CD4-positive, alpha-beta T cell (primary cell): ENCODE measurements around the gene MBNL1. TPM values are rescaled to one million over a fixed set of nuclear protein-coding genes. Genes with fewer than 3 reads are reported as not detected.
A peak's percentile ranks its signal among the peaks of the same experiment; 100 is the strongest.

Source experiments
- ATAC-seq: fragments of 200-7000 bp; cut with Tn5 transposase; one replicate; pipeline ENCODE4 v1.10.0; 2022; ENCODE audit warnings: mild to moderate bottlenecking; ENCODE audit not compliant: poor library complexity
- CTCF ChIA-PET: fragments of 350-600 bp; sonication (Branson Sonifier 250); formaldehyde crosslinking; loops from one replicate; lab custom pipeline; 2021; ENCODE audit warnings: antibody characterized with exemption, inconsistent platforms; lab: Charles Lee
- POLR2A ChIA-PET: fragments of 350-600 bp; sonication (Branson Sonifier 250); formaldehyde crosslinking; loops from one replicate; lab custom pipeline; 2021; ENCODE audit warnings: antibody characterized with exemption, inconsistent platforms; lab: Charles Lee
- DNase-seq, 14 experiments: peaks; one replicate each; pipeline ENCODE4 v3.0.0-alpha.2; 2013 to 2020; ENCODE audit warnings: mixed read lengths in 2 of 14
- H3K27ac ChIP-seq, 2 donors: one replicate each; pipeline versions ENCODE4 v1.5.1 to v1.7.0; 2013; ENCODE audit warnings: low read length in 2 of 2, low read depth in 1 of 2, mild to moderate bottlenecking in 1 of 2
- H3K27me3 ChIP-seq, 2 experiments: 1 replicate in 1 of 2; 2 replicates in 1 of 2; pipeline versions ENCODE4 v1.6.1 to v1.7.0; 2013; ENCODE audit warnings: low read length in 2 of 2, control low read depth in 1 of 2, mild to moderate bottlenecking in 1 of 2, moderate library complexity in 1 of 2; ENCODE audit not compliant: insufficient read depth in 2 of 2, control insufficient read depth in 1 of 2
- H3K36me3 ChIP-seq: one replicate; pipeline ENCODE4 v1.6.1; 2013; ENCODE audit warnings: low read length, control low read depth; ENCODE audit not compliant: insufficient read depth
- H3K4me1 ChIP-seq: one replicate; pipeline ENCODE4 v1.6.1; 2013; ENCODE audit warnings: low read length, control low read depth; ENCODE audit not compliant: insufficient read depth
- H3K4me3 ChIP-seq: one replicate; pipeline ENCODE4 v1.5.1; 2013; ENCODE audit warnings: mild to moderate bottlenecking, low read length, moderate library complexity
- H3K9me3 ChIP-seq, 2 experiments: 1 replicate in 1 of 2; 2 replicates in 1 of 2; pipeline versions ENCODE4 v1.6.1 to v1.7.0; 2013; ENCODE audit warnings: low read length in 2 of 2, mild to moderate bottlenecking in 2 of 2, control low read depth in 1 of 2, moderate library complexity in 1 of 2; ENCODE audit not compliant: control insufficient read depth in 1 of 2, insufficient read depth in 1 of 2
- H3K27ac Mint-ChIP-seq: one replicate; pipeline ENCODE4 v1.8.0; 2020; ENCODE audit warnings: mixed read lengths
- H3K27me3 Mint-ChIP-seq: one replicate; pipeline ENCODE4 v1.8.0; 2021; ENCODE audit warnings: mixed read lengths
- H3K36me3 Mint-ChIP-seq: one replicate; pipeline ENCODE4 v1.8.0; 2021; ENCODE audit warnings: low read depth, mixed read lengths
- H3K4me1 Mint-ChIP-seq: one replicate; pipeline ENCODE4 v1.8.0; 2021; ENCODE audit warnings: low read depth, mixed read lengths
- H3K4me3 Mint-ChIP-seq: one replicate; pipeline ENCODE4 v1.8.0; 2020; ENCODE audit warnings: mild to moderate bottlenecking, mixed read lengths
- H3K9me3 Mint-ChIP-seq: one replicate; pipeline ENCODE4 v1.8.0; 2020; ENCODE audit warnings: mixed read lengths
- intact Hi-C, 2 experiments: fragments of 100-400 bp; cut with DNase I in 1 of 2; cut with micrococcal nuclease in 1 of 2; formaldehyde crosslinking; loops; one replicate each; pipeline versions ENCODE4 v1.15.1 to v1.9.0; 2023 to 2025; cut with DNase I, micrococcal nuclease
- total RNA-seq, 174 experiments: library from RNA in 2 of 174; stranded (reverse) in 2 of 174; gene quantifications; one replicate each; pipeline ENCODE4 v1.2.3 and lab custom pipeline; 2021 to 2026
- TF ChIP-seq, protein P1 (sequence below): fragments of 200-600 bp; IDR thresholded peaks from one replicate; pipeline ENCODE4 v1.8.0; 2022; ENCODE audit warnings: antibody characterized with exemption, mild to moderate bottlenecking

MBNL1 gene
- total RNA-seq, 2 experiments from 2014 or later, result 551 to 561 TPM

DNA sequence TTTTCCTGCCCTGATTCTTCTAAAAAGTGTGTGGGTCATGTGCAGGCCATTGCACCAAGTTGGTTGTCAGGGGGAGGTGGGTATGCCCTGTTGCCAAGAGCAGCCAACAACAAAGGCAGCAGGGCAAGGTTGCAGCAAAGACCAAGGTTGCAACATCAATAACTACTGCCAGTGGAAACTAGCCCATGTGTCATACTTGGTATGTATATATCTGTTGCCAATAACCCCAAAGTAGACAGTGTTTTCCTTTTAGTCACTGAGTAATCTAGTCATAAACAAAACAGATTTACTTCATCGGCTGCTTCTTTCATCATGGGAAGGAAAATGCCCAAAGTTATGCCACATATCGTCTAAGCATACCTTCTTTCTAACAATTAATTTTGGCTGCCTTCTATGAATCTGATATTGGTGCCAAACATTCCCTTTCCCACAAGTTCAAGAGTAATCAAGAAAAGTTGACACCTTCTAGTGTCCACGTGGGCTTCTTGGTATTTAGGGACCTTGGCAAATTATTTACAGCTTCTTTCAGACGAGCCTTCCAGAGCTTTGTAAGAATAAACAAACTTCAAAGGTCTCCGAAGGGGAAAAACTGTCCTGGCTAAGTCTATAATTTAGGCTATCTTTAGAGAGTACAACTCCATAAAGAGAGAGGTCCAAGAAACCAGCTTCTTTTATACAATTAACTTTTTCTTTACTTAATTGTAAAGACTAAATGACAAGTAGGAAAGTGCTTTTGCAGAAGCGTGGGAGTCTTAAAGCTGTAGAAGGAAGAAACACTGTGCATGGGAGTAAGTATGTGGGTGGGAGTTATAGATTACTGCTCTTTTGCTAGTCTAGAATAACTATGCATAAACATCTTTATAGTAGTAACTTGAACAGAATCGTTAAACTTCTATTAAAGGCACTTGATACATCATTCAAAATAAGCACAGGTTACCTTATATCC is 10.0 kb upstream of the MBNL1 start:
- Histone ChIP-seq H3K27me3 (no peaks in the 10 kb centered on the region), H3K9me3 (no peaks in the 10 kb centered on the region), H3K36me3 (peaks cover 30% of the 10 kb centered on the region), H3K27ac (peak overlapping the region; percentile 81 to 86), H3K4me3 (peak overlapping the region; percentile 19), H3K4me1 (peaks cover 57% of the 10 kb centered on the region)
- H3K36me3 Mint-ChIP-seq, result peaks cover 21% of the 10 kb centered on the region
- peaks cover 96% of the 10 kb centered on the region for H3K4me1 Mint-ChIP-seq
- no peaks in the 10 kb centered on the region for H3K27me3 Mint-ChIP-seq
- ATAC-seq, result peak; percentile 65
- no peaks in the 10 kb centered on the region for H3K9me3 Mint-ChIP-seq
- peak overlapping the region; percentile 86 for H3K4me3 Mint-ChIP-seq
- peak overlapping the region; percentile 96 for H3K27ac Mint-ChIP-seq
- POLR2A ChIA-PET, result interaction anchor here (0.6 to 9.3 kb wide), 31 partner anchors 10 to 214 kb away, joined by 3 to 247 read pairs (median 4); partner anchors contain the start of gene MBNL1
- intact Hi-C loops, result loop anchor here in 1 of 2 experiments (5.0 kb wide), 2 partner anchors 39 to 56 kb away; no protein-coding TSS in a partner anchor
- CTCF ChIA-PET, result interaction anchor here (0.8 to 3.2 kb wide), 7 partner anchors 11 to 75 kb away, joined by 3 to 16 read pairs (median 4); no protein-coding TSS in a partner anchor
- TF ChIP-seq, protein P1, sequence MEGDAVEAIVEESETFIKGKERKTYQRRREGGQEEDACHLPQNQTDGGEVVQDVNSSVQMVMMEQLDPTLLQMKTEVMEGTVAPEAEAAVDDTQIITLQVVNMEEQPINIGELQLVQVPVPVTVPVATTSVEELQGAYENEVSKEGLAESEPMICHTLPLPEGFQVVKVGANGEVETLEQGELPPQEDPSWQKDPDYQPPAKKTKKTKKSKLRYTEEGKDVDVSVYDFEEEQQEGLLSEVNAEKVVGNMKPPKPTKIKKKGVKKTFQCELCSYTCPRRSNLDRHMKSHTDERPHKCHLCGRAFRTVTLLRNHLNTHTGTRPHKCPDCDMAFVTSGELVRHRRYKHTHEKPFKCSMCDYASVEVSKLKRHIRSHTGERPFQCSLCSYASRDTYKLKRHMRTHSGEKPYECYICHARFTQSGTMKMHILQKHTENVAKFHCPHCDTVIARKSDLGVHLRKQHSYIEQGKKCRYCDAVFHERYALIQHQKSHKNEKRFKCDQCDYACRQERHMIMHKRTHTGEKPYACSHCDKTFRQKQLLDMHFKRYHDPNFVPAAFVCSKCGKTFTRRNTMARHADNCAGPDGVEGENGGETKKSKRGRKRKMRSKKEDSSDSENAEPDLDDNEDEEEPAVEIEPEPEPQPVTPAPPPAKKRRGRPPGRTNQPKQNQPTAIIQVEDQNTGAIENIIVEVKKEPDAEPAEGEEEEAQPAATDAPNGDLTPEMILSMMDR, result no peak
- peak in 12 of 14 experiments; percentile 35 to 90 (median 58) for DNase-seq

DNA sequence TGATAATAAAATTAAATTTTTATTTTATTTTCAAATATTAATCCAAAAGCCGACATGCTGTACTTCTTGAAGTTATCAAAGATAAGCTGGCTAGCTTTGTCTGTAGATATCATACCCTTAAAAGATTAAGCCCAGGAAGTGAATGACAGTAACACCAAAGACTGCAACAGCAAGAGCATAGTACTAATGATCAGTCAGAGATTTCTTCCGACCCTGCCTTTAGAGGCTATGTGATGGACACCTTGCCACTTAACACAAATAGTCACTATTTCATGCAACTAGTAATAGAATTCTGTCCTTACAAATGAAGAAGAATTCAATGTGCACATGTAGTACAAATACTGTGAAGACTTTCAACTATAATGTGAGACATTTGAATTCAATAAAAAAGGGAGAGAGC is 9.3 kb upstream of the MBNL1 start:
- Mint-ChIP-seq H3K4me3 (peak overlapping the region; percentile 75), H3K36me3 (peaks cover 29% of the 10 kb centered on the region), H3K27me3 (no peaks in the 10 kb centered on the region), H3K9me3 (no peaks in the 10 kb centered on the region), H3K27ac (peak overlapping the region; percentile 96), H3K4me1 (peaks cover 96% of the 10 kb centered on the region)
- no peaks in the 10 kb centered on the region for H3K27me3 ChIP-seq
- peaks cover 30% of the 10 kb centered on the region for H3K36me3 ChIP-seq
- peaks cover 56% of the 10 kb centered on the region for H3K4me1 ChIP-seq
- peak overlapping the region; percentile 49 to 81 for H3K27ac ChIP-seq
- H3K4me3 ChIP-seq, result peak overlapping the region; percentile 19
- intact Hi-C loops, result loop anchor here in 1 of 2 experiments (5.0 kb wide), 2 partner anchors 38 to 57 kb away; no protein-coding TSS in a partner anchor
- H3K9me3 ChIP-seq, result no peaks in the 10 kb centered on the region
- POLR2A ChIA-PET, result interaction anchor here (0.9 to 9.3 kb wide), 15 partner anchors 9 to 67 kb away, joined by 3 to 247 read pairs (median 4); partner anchors contain the start of gene MBNL1
- no peak for ATAC-seq
- CTCF ChIA-PET, result interaction anchor here (0.9 to 3.2 kb wide), 3 partner anchors 13 to 25 kb away, joined by 3 to 16 read pairs (median 4); no protein-coding TSS in a partner anchor
- TF ChIP-seq, protein P1, result no peak
- DNase-seq, result no peak

DNA sequence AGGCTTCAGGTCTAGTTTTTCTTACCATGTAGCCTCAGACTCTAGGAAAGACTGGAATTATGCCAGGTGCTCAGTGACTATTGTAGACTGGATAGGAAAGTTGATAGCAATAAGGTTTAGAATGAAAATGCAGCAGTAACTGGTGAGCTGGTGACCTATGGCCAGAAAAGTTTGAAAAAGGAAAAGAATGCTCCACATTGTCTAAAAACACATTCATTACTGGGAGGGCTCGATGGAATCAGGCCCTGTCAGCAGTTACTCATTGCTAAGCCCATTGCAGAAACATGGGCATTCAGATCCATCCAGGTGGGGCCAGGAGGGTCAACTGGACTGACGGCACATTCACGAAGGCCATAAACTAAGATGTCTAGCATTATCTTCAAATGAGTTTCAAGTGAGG is 8.7 kb upstream of the MBNL1 start:
- no peak for DNase-seq
- CTCF ChIA-PET, result interaction anchor here (0.6 to 1.0 kb wide), 2 partner anchors 24 to 1052 kb away, joined by 3 to 4 read pairs; no protein-coding TSS in a partner anchor
- peak overlapping the region; percentile 26 for H3K4me3 Mint-ChIP-seq
- POLR2A ChIA-PET, result interaction anchor here (0.9 to 9.3 kb wide), 9 partner anchors 9 to 61 kb away, joined by 3 to 247 read pairs (median 7); partner anchors contain the start of gene MBNL1
- no peaks in the 10 kb centered on the region for H3K27me3 Mint-ChIP-seq
- no peak for ATAC-seq
- peaks cover 31% of the 10 kb centered on the region for H3K36me3 Mint-ChIP-seq
- peaks cover 94% of the 10 kb centered on the region for H3K4me1 Mint-ChIP-seq
- H3K9me3 ChIP-seq, result no peaks in the 10 kb centered on the region
- no peaks in the 10 kb centered on the region for H3K9me3 Mint-ChIP-seq
- no peaks in the 10 kb centered on the region for H3K27me3 ChIP-seq
- peaks cover 30% of the 10 kb centered on the region for H3K36me3 ChIP-seq
- peak overlapping the region in 1 of 2 donors; percentile 49 for H3K27ac ChIP-seq
- intact Hi-C loops, result no loop called here
- peaks cover 56% of the 10 kb centered on the region for H3K4me1 ChIP-seq
- peak overlapping the region; percentile 96 for H3K27ac Mint-ChIP-seq
- no peak overlapping the region for H3K4me3 ChIP-seq
- TF ChIP-seq, protein P1, result no peak
